ENCODE measurements around the gene KIF4A. TPM values are rescaled to one million over a fixed set of nuclear protein-coding genes. Genes with fewer than 3 reads are reported as not detected.

The KIF4A gene
- total RNA-seq, 1 donor from 2014 or later = 13.9 TPM

Other genes with a start within 250 kb of the KIF4A start
- 0.07 and 0.18 TPM in 2 replicates for gene AWAT2, start 240.2 kb upstream of the KIF4A start, total RNA-seq
- not detected in 2 replicates for gene OTUD6A, start 227.6 kb upstream of the KIF4A start, total RNA-seq
- 73.3 and 83.7 TPM in 2 replicates for gene IGBP1, start 156.7 kb upstream of the KIF4A start, total RNA-seq
- gene DGAT2L6, start 112.6 kb upstream of the KIF4A start, total RNA-seq = not detected in 2 replicates
- gene AWAT1, start 55.4 kb upstream of the KIF4A start, total RNA-seq = not detected in 2 replicates
- gene P2RY4, start 29.9 kb upstream of the KIF4A start, total RNA-seq = not detected in 2 replicates
- not detected in 2 replicates for gene ARR3, start 21.8 kb upstream of the KIF4A start, total RNA-seq
- gene RAB41, start 7.9 kb upstream of the KIF4A start, total RNA-seq = not detected in 2 replicates
- gene PDZD11, start 177 bp upstream of the KIF4A start, total RNA-seq = 33.9 and 37.7 TPM in 2 replicates
- 0.07 TPM in 1 of 2 replicates, not detected in the other for gene GDPD2, start 133.2 kb downstream of the KIF4A start, total RNA-seq
- 3.0 and 4.2 TPM in 2 replicates for gene DLG3, start 154.7 kb downstream of the KIF4A start, total RNA-seq